ENCODE results near the gene GIMD1.

The GIMD1 gene

DNA sequence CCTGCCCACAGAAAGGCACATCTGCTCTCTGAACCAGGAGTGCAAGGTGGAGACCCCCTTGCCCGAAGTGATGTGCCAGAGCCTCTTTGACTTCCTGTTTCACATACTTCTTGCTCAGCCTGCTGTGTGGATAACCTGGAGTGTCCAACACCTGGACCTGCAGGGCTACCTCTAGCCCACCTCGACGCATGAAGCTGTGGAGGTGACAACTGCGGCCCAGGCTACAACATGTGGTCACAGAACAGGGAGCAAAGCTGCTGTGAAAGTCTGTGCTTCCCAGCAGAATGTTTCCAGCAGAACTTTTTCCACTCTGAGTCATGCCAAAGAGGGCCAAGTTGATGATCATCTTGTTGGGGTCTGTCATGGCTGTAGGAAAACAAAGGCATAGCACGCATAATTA, 1.5 kb downstream of the GIMD1 start:
- TF ChIP-seq, protein P1, sequence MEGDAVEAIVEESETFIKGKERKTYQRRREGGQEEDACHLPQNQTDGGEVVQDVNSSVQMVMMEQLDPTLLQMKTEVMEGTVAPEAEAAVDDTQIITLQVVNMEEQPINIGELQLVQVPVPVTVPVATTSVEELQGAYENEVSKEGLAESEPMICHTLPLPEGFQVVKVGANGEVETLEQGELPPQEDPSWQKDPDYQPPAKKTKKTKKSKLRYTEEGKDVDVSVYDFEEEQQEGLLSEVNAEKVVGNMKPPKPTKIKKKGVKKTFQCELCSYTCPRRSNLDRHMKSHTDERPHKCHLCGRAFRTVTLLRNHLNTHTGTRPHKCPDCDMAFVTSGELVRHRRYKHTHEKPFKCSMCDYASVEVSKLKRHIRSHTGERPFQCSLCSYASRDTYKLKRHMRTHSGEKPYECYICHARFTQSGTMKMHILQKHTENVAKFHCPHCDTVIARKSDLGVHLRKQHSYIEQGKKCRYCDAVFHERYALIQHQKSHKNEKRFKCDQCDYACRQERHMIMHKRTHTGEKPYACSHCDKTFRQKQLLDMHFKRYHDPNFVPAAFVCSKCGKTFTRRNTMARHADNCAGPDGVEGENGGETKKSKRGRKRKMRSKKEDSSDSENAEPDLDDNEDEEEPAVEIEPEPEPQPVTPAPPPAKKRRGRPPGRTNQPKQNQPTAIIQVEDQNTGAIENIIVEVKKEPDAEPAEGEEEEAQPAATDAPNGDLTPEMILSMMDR (IDR thresholded peaks at IDR 0.05; ENCODE audit: low read depth, low read length) = no peak
- no peak for DNase-seq (ENCODE audit: low read depth in 2 of 2)
- no peak overlapping the region for H3K4me3 ChIP-seq (replicated peaks in 1 of 2; ENCODE audit: low read depth in 2 of 2, low read length in 2 of 2)

DNA sequence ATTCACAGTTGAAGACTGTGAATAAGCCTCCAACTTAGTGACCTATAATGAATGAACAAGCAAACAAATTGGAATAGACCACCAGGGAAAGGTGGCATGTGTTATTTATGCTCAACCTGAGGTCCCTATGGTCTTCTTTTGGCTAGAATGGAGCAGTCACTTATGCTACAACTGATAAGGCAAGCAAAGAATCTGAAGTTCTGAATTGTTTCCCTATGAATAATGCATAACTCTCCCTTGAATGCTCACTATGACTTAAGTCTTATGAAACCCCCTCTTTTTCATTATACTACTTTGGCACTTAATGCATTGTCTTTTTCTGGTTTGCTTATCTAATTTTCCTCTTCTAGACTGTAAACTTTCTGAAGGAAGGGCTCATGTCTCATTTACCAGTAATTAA, 2.6 kb downstream of the GIMD1 start:
- no peak overlapping the region for H3K4me3 ChIP-seq (replicated peaks in 1 of 2; ENCODE audit: low read depth in 2 of 2, low read length in 2 of 2)
- TF ChIP-seq, protein P1 (IDR thresholded peaks at IDR 0.05; ENCODE audit: low read depth, low read length) = no peak
- DNase-seq (ENCODE audit: low read depth in 2 of 2) = peak; percentile 45 to 81

DNA sequence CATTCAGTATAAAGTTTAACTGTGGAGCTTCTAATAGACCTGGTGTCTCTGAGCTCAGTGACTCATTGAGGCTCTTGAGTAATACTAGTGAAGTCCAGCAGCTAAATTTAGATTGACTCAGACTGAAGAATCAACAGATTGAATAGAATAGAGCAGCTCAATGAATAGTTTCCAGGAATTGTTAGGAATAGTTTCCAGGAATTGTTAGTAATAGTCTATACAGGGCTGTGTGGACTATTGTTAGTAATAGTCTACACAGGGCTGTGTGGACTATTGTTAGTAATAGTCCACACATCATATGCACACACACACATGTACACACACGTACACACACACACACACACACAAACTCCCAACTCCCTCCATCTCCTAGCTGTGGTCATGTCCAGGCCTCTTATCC, 3.0 kb downstream of the GIMD1 start:
- TF ChIP-seq, protein P1 (IDR thresholded peaks at IDR 0.05; ENCODE audit: low read depth, low read length) = no peak
- peak; percentile 85 to 94 for DNase-seq (ENCODE audit: low read depth in 2 of 2)
- no peak overlapping the region for H3K4me3 ChIP-seq (replicated peaks in 1 of 2; ENCODE audit: low read depth in 2 of 2, low read length in 2 of 2)

DNA sequence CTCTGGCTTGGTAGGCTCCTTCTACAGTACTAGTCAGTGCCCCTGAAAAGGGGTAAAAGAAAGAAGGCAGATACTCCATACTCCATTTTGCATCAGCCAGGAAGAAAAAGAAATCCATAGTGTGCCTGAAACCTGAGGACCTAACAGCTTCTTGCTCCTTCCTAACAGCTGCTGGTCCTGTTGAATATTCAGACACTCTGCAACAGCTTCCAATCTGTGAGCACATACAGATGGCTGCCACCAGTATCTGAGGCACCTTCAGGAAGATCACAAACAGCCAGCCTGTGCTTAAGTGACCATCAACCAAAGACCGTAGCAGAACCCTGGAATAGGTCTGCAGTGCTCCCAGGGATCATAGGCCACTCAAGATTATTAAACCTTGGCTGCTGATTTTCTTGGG, 4.3 kb downstream of the GIMD1 start:
- TF ChIP-seq, protein P1 (IDR thresholded peaks at IDR 0.05; ENCODE audit: low read depth, low read length) = no peak
- no peak for DNase-seq (ENCODE audit: low read depth in 2 of 2)
- no peak overlapping the region for H3K4me3 ChIP-seq (replicated peaks in 1 of 2; ENCODE audit: low read depth in 2 of 2, low read length in 2 of 2)

DNA sequence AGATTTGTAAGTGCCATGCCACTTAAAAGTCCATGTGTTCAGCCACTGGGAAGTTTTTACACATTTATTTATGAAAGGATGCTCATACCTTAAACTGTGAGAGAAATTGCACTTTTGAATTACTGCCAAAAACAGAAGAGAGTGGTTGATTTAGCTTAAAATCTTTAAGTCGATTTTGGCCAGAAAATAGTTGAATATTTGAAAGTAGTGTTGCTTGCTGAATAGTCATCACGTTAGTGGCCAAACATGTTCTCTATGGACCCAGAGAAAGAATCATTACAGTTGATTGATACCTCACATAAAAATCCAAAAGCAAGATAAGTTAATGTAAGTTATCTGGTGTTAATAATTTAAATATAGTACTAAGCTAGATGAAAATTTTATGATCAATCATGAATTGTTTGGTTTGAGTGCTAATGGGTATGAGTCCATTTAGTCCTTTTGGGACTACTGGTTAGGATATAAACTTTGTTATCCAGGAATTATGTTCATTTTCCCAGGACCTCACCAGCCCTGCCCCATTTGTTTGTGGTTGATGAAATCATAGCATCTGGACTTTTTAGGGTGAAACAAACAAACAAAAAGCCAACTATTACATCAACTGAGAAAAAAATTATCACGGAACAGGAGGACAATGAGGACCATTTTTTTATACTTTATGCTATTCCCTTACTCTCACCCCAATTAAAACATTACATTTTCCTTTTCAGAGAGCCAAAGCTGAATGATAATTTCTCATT, 6.3 kb downstream of the GIMD1 start:
- no peak overlapping the region for H3K4me3 ChIP-seq (replicated peaks in 1 of 2; ENCODE audit: low read depth in 2 of 2, low read length in 2 of 2)
- TF ChIP-seq, protein P1 (IDR thresholded peaks at IDR 0.05; ENCODE audit: low read depth, low read length) = no peak

DNA sequence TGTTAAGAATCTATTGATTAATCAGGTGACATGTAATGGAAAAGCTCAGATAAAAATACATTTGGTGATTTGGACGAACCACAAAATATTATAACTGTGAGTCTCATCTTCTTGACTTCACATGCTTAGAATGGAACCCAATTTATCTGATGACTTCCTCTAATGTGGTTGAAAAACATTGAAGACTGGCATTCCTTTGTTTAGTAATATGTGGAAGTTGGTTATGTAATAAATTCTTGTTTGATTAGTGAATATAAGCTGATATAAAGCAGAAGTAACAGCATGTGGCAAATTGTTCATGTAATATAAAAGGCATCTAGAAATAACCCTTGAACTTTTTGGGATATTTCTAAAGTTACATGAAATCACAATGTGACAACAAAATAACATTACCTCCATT, 9.7 kb downstream of the GIMD1 start:
- DNase-seq (ENCODE audit: low read depth in 2 of 2) = peak; percentile 29 to 80
- no peak overlapping the region for H3K4me3 ChIP-seq (replicated peaks in 1 of 2; ENCODE audit: low read depth in 2 of 2, low read length in 2 of 2)
- TF ChIP-seq, protein P1 (IDR thresholded peaks at IDR 0.05; ENCODE audit: low read depth, low read length) = no peak

More for the DNA sequence above, 6.3 kb downstream of the GIMD1 start:
- DNase-seq (ENCODE audit: low read depth in 2 of 2) = no peak

DNA sequence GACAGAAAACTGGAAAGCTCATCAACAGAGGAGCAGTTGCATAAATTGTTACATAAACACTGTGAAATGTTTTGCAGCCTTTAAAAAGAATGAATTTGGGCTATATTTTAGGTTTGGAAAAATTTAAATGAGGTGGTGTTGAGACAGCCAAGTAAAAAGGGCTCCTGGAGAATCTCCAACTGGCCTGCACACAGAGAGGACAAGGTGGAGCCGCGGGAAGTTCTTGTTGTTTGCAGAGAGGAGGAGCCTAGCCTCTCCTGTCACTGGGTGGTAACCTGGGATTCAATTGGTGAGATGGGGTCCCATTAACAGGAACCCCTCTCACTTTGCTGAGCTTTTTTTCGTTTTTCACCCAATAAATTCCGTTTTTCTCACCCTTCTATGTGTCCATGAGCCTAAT, 13.4 kb downstream of the GIMD1 start:
- H3K4me3 ChIP-seq (replicated peaks in 1 of 2; ENCODE audit: low read depth in 2 of 2, low read length in 2 of 2) = no peak overlapping the region
- TF ChIP-seq, protein P1 (IDR thresholded peaks at IDR 0.05; ENCODE audit: low read depth, low read length) = no peak
- peak in 1 of 2 donors; percentile 10 for DNase-seq (ENCODE audit: low read depth in 2 of 2)

All from cardiac fibroblast (primary cell).